ENCODE measurements around the gene PRPSAP1.

Gene PRPSAP1

GRCh38 chr17:76353599-76354316 is at the start of gene PRPSAP1:
Gene PRPSAP1 (minus strand): TSS chr17:76353916. CDS start chr17:76353703, 213 bp downstream.
- peak; percentile 98 to 99 for DNase-seq

GRCh38 chr17:76402711-76403110 is 49.0 kb upstream of the PRPSAP1 start:
- peak; percentile 35 to 64 for DNase-seq

- DNase-seq = no peak
Measured at GRCh38 chr17:76399175-76400172, 45.8 kb upstream of the PRPSAP1 start.

- no peak for DNase-seq
Measured at GRCh38 chr17:76398523-76399174, 44.9 kb upstream of the PRPSAP1 start.

GRCh38 chr17:76397687-76398522 is 44.2 kb upstream of the PRPSAP1 start:
- peak; percentile 85 to 95 for DNase-seq

- no peak for DNase-seq
Measured at GRCh38 chr17:76397184-76397583, 43.5 kb upstream of the PRPSAP1 start.

- DNase-seq = no peak
Measured at GRCh38 chr17:76395980-76396379, 42.3 kb upstream of the PRPSAP1 start.

GRCh38 chr17:76394166-76394565 is 40.5 kb upstream of the PRPSAP1 start:
- DNase-seq = no peak

- no peak for DNase-seq
Measured at GRCh38 chr17:76391200-76391715, 37.5 kb upstream of the PRPSAP1 start.

GRCh38 chr17:76390003-76390421 is 36.3 kb upstream of the PRPSAP1 start:
- DNase-seq = no peak

GRCh38 chr17:76388966-76389888 is 35.5 kb upstream of the PRPSAP1 start:
- no peak for DNase-seq

GRCh38 chr17:76386966-76387765 is 33.5 kb upstream of the PRPSAP1 start:
- peak in 1 of 2 experiments; percentile 53 for DNase-seq

GRCh38 chr17:76385892-76386786 is 32.4 kb upstream of the PRPSAP1 start:
- peak; percentile 90 to 98 for DNase-seq

- no peak for DNase-seq
Measured at GRCh38 chr17:76384987-76385891, 31.5 kb upstream of the PRPSAP1 start.

- DNase-seq = peak; percentile 49 to 74
Measured at GRCh38 chr17:76384222-76384986, 30.7 kb upstream of the PRPSAP1 start, which contains the start of gene SPHK1. Gene SPHK1 (plus strand): TSS chr17:76384609. CDS start chr17:76385645, 1,036 bp downstream.

GRCh38 chr17:76383546-76384221 is 30.0 kb upstream of the PRPSAP1 start:
- peak in 1 of 2 experiments; percentile 72 for DNase-seq

Measured in NCI-H524 (cell line).